Uterus (tissue), 4 donors: ENCODE measurements around the gene SLC2A11. TPM values are rescaled to one million over a fixed set of nuclear protein-coding genes. Genes with fewer than 3 reads are reported as not detected.

Source experiments
- DNase-seq, 2 donors: peaks; one replicate each; pipeline ENCODE4 v3.0.0-alpha.2; 2019 to 2020
- H3K27ac ChIP-seq, 2 donors: fragments of 200-600 bp; sonication (generic); 1 replicate in 1 of 2; 2 replicates in 1 of 2; pipeline ENCODE4 v1.5.1; 2016 to 2018
- H3K27me3 ChIP-seq, 2 donors: fragments of 200-600 bp; sonication (generic); one replicate each; pipeline ENCODE4 v1.5.1; 2018 to 2019; ENCODE audit warnings: control low read depth in 1 of 2
- H3K36me3 ChIP-seq, 2 donors: fragments of 200-600 bp; sonication (generic); one replicate each; pipeline ENCODE4 v1.5.1; 2019; ENCODE audit warnings: control low read depth in 1 of 2
- H3K4me1 ChIP-seq, 2 donors: fragments of 200-600 bp; sonication (generic); one replicate each; pipeline ENCODE4 v1.5.1; 2018 to 2019; ENCODE audit warnings: control low read depth in 1 of 2
- H3K4me3 ChIP-seq, 2 donors: fragments of 200-600 bp; sonication (generic); 1 replicate in 1 of 2; 2 replicates in 1 of 2; pipeline ENCODE4 v1.5.1; 2018 to 2019; ENCODE audit warnings: mild to moderate bottlenecking in 1 of 2
- H3K9me3 ChIP-seq, 2 donors: fragments of 200-600 bp; sonication (generic); one replicate each; pipeline ENCODE4 v1.5.1; 2019; ENCODE audit warnings: control low read depth in 1 of 2
- CTCF ChIP-seq, 4 experiments: fragments of 200-600 bp in 2 of 4; fragments of 450-650 bp in 2 of 4; sonication (generic) in 2 of 4; IDR thresholded peaks; one replicate each; pipeline ENCODE4 v1.5.1; 2016 to 2019; ENCODE audit warnings: antibody characterized with exemption in 4 of 4, mild to moderate bottlenecking in 2 of 4, moderate library complexity in 1 of 4
- POLR2A ChIP-seq, 2 donors: fragments of 450-650 bp; IDR thresholded peaks; one replicate each; pipeline ENCODE4 v1.6.1; 2016; ENCODE audit warnings: antibody characterized with exemption in 2 of 2, mild to moderate bottlenecking in 1 of 2, moderate library complexity in 1 of 2
- intact Hi-C: fragments of 100-400 bp; cut with DNase I; formaldehyde crosslinking; loops from one replicate; pipeline ENCODE4 v1.15.1; 2023; ENCODE audit warnings: low total_unique reads
- total RNA-seq, 4 donors: library from RNA; depleted of rRNA in 3 of 4; stranded (reverse); fragments of >200 nt in 3 of 4; gene quantifications; one replicate each; pipeline versions ENCODE4 v1.1.0 to v1.2.4, GENCODE V29; 2014 to 2023
- donor health status: DM: yes; HTN: yes; CAD: no.

SLC2A11 gene
- total RNA-seq, 4 donors from 2014 or later, result under 0.01 to 63.3 (median 15.0) TPM

- Histone ChIP-seq H3K36me3 (no peaks in the 10 kb centered on the region), H3K9me3 (no peaks in the 10 kb centered on the region), H3K27ac (no peak overlapping the region), H3K4me3 (no peak overlapping the region), H3K27me3 (no peaks in the 10 kb centered on the region), H3K4me1 (no peaks in the 10 kb centered on the region)
- intact Hi-C loops, result no loop called here
- TF ChIP-seq CTCF (IDR thresholded peaks at IDR 0.05) (no peak), POLR2A (IDR thresholded peaks at IDR 0.05) (no peak)
- no peak for DNase-seq
Observed at GRCh38 chr22:23823331-23823791, 34.3 kb upstream of the SLC2A11 start.

- Histone ChIP-seq H3K4me1 (no peaks in the 10 kb centered on the region), H3K27ac (no peak overlapping the region), H3K27me3 (no peaks in the 10 kb centered on the region), H3K36me3 (no peaks in the 10 kb centered on the region), H3K9me3 (no peaks in the 10 kb centered on the region), H3K4me3 (no peak overlapping the region)
- intact Hi-C loops, result no loop called here
- DNase-seq, result no peak
- TF ChIP-seq POLR2A (IDR thresholded peaks at IDR 0.05) (no peak), CTCF (IDR thresholded peaks at IDR 0.05) (no peak)
Observed at GRCh38 chr22:23824476-23825245, 33.0 kb upstream of the SLC2A11 start.

- intact Hi-C loops, result no loop called here
- H3K36me3 ChIP-seq, result no peaks in the 10 kb centered on the region
- no peaks in the 10 kb centered on the region for H3K9me3 ChIP-seq
- DNase-seq, result no peak
- no peak overlapping the region for H3K4me3 ChIP-seq
- peak overlapping the region in 1 of 2 donors; percentile 47 for H3K27ac ChIP-seq
- H3K4me1 ChIP-seq, result no peaks in the 10 kb centered on the region
- no peaks in the 10 kb centered on the region for H3K27me3 ChIP-seq
- TF ChIP-seq POLR2A (IDR thresholded peaks at IDR 0.05) (no peak), CTCF (IDR thresholded peaks at IDR 0.05) (no peak)
Observed at GRCh38 chr22:23825246-23825905, 32.3 kb upstream of the SLC2A11 start.

GRCh38 chr22:23826510-23827350, 30.9 kb upstream of the SLC2A11 start:
- intact Hi-C loops, result no loop called here
- no peak overlapping the region for H3K4me3 ChIP-seq
- H3K36me3 ChIP-seq, result no peaks in the 10 kb centered on the region
- DNase-seq, result no peak
- H3K4me1 ChIP-seq, result no peaks in the 10 kb centered on the region
- no peaks in the 10 kb centered on the region for H3K9me3 ChIP-seq
- no peak overlapping the region for H3K27ac ChIP-seq
- TF ChIP-seq CTCF (IDR thresholded peaks at IDR 0.05) (no peak), POLR2A (IDR thresholded peaks at IDR 0.05) (no peak)
- no peaks in the 10 kb centered on the region for H3K27me3 ChIP-seq
